K562 (cell line): ENCODE results near the gene NDUFA5. TPM values are rescaled to one million over a fixed set of nuclear protein-coding genes. Genes with fewer than 3 reads are reported as not detected.

Experiments
- CBX5 ChIP-seq: IDR thresholded peaks from 2 replicates; pipeline ENCODE4 v1.6.1; 2014; ENCODE audit warnings: low read depth, borderline replicate concordance
- CHD4 ChIP-seq: fragments of 200-600 bp; sonication (generic); IDR thresholded peaks from 3 replicates; pipeline ENCODE4 v1.6.1; 2012; ENCODE audit warnings: low read depth, mild to moderate bottlenecking, mixed read lengths, low read length, inconsistent platforms; ENCODE audit not compliant: insufficient read depth, insufficient replicate concordance, poor library complexity, severe bottlenecking
- EHMT2 ChIP-seq: fragments of 450-650 bp; IDR thresholded peaks from 2 replicates; pipeline ENCODE4 v1.6.1; 2018; ENCODE audit warnings: antibody characterized with exemption
- EP300 ChIP-seq: IDR thresholded peaks from 2 replicates; pipeline ENCODE4 v1.6.1; 2012; ENCODE audit warnings: low read length, improper control_type of control experiment
- ETV1 ChIP-seq: fragments of 450-650 bp; conservative IDR thresholded peaks from 2 replicates; pipeline ENCODE4 v1.6.1; 2016; ENCODE audit warnings: missing genetic modification characterization, control low read depth, low read depth, missing compliant biosample characterization
- GTF2A2 ChIP-seq: IDR thresholded peaks from 2 replicates; pipeline ENCODE4 v1.6.1; 2016; ENCODE audit warnings: mild to moderate bottlenecking, missing genetic modification characterization, missing compliant biosample characterization
- HBP1 ChIP-seq: fragments of 450-650 bp; formaldehyde crosslinking; IDR thresholded peaks from 2 replicates; pipeline ENCODE4 v1.4.0; 2022; ENCODE audit warnings: missing genetic modification characterization
- HDAC8 ChIP-seq: fragments of 450-650 bp; IDR thresholded peaks from 2 replicates; pipeline ENCODE4 v1.6.1; 2016; ENCODE audit warnings: mild to moderate bottlenecking, missing genetic modification characterization, moderate library complexity, missing compliant biosample characterization
- HDGF ChIP-seq: fragments of 450-650 bp; IDR thresholded peaks from 2 replicates; pipeline ENCODE4 v1.6.1; 2016
- HNRNPH1 ChIP-seq: fragments of 200-400 bp; formaldehyde crosslinking; optimal IDR thresholded peaks from 2 replicates; pipeline ENCODE3; 2017; ENCODE audit warnings: low read depth, mild to moderate bottlenecking, low read length, moderate library complexity
- MECOM ChIP-seq: fragments of 250-450 bp; sonication (Bioruptor Pico); IDR thresholded peaks from 2 replicates; pipeline ENCODE4 v1.8.0; 2022; ENCODE audit warnings: inconsistent platforms
- MEF2A ChIP-seq: IDR thresholded peaks from 2 replicates; pipeline ENCODE4 v1.6.1; 2011; ENCODE audit warnings: low read depth, mild to moderate bottlenecking, low read length, moderate library complexity; ENCODE audit not compliant: control insufficient read depth
- NCOR1 ChIP-seq: fragments of 450-650 bp; IDR thresholded peaks from 2 replicates; pipeline ENCODE4 v1.6.1; 2016; ENCODE audit warnings: mild to moderate bottlenecking, moderate library complexity
- PHTF2 ChIP-seq: fragments of 250-450 bp; sonication (Bioruptor Pico); IDR thresholded peaks from 2 replicates; pipeline ENCODE4 v1.5.0; 2021; ENCODE audit warnings: mild to moderate bottlenecking
- RFX7 ChIP-seq: fragments of 250-450 bp; sonication (Bioruptor Pico); IDR thresholded peaks from 2 replicates; pipeline ENCODE4 v1.5.1; 2021; ENCODE audit warnings: mild to moderate bottlenecking
- TOE1 ChIP-seq, 2 experiments: fragments of 450-650 bp in 1 of 2; sonication (generic) in 1 of 2; formaldehyde crosslinking in 1 of 2; IDR thresholded peaks; 2 replicates each; pipeline versions ENCODE4 v1.7.1 to v1.8.0; 2016 to 2022; ENCODE audit warnings: borderline replicate concordance in 2 of 2, mild to moderate bottlenecking in 2 of 2, antibody characterized with exemption in 1 of 2, inconsistent platforms in 1 of 2, low read depth in 1 of 2, missing genetic modification reagents in 1 of 2, moderate library complexity in 1 of 2
- ZBTB40 ChIP-seq, 2 experiments: fragments of 450-650 bp in 1 of 2; sonication (generic) in 1 of 2; formaldehyde crosslinking in 1 of 2; IDR thresholded peaks; 2 replicates each; pipeline versions ENCODE4 v1.7.1 to v1.9.0; 2016 to 2022; ENCODE audit warnings: inconsistent platforms in 1 of 2, mild to moderate bottlenecking in 1 of 2, missing genetic modification reagents in 1 of 2
- ZNF707 ChIP-seq: fragments of 250-450 bp; sonication (Bioruptor Pico); conservative IDR thresholded peaks from 2 replicates; pipeline ENCODE4 v1.8.0; 2022; ENCODE audit warnings: inconsistent platforms, mild to moderate bottlenecking, moderate library complexity
- polyA plus RNA-seq, 8 experiments: library from polyadenylated mRNA; depleted of rRNA in 4 of 8; stranded (reverse) in 5 of 8; unstranded in 3 of 8; fragments of >200 nt; fragmentation: Nextera tagmentation in 2 of 8; fragmentation: Illumina TruSeq in 1 of 8; extraction: Ambion mirVana in 2 of 8; extraction: Trizol in 1 of 8; gene quantifications; 2 replicates each; pipeline versions ENCODE4 v1.2.1 to v1.2.3, GENCODE V29; 2011 to 2014; ENCODE audit warnings: inconsistent platforms in 1 of 8, missing spikeins in 1 of 8
- total RNA-seq, 7 experiments: library from RNA; depleted of rRNA in 6 of 7; stranded (reverse); fragments of >200 nt in 6 of 7; fragmentation: Illumina TruSeq in 2 of 7; extraction: Trizol in 2 of 7; gene quantifications; 2 replicates each; pipeline versions ENCODE4 v1.2.1 to v1.2.3, GENCODE V29; 2011 to 2021; ENCODE audit warnings: low replicate concordance in 1 of 7

Gene NDUFA5
- total and polyA plus RNA-seq, 9 of the 15 experiments (the other 6 are each of a cell fraction or from before 2014, with no cell fraction given) = 155 to 677 (median 269) TPM

- TF ChIP-seq ETV1 (tag) (peak; percentile 72), HDGF (no peak), NCOR1 (no peak), MECOM (CRISPR knock-in tag) (peak; percentile 99), HDAC8 (tag) (peak; percentile 92), CBX5 (no peak), RFX7 (CRISPR knock-in tag) (peak; percentile 88; the same call in 1 of the 2 replicates), ZBTB40 (IDR thresholded peaks at IDR 0.05) (no peak), ZBTB40 (CRISPR knock-in tag; IDR thresholded peaks at IDR 0.05) (no peak), EHMT2 (no peak), ZNF707 (CRISPR knock-in tag) (no peak), TOE1 (IDR thresholded peaks at IDR 0.05; ENCODE audit: borderline replicate concordance) (no peak), TOE1 (CRISPR knock-in tag; IDR thresholded peaks at IDR 0.05; ENCODE audit: borderline replicate concordance, low read depth) (no peak), HNRNPH1 (no peak), EP300 (no peak), HBP1 (CRISPR knock-in tag) (peak; percentile 96), PHTF2 (peak; percentile 86; the same call in 1 of the 2 replicates), CHD4 (no peak), MEF2A (no peak), GTF2A2 (tag) (peak; percentile 98)
Observed at GRCh38 chr7:123499211-123499970, 58.2 kb downstream of the NDUFA5 start (continued).
